MCF 10A (cell line): ENCODE measurements around the gene ADAMTS14. TPM values are rescaled to one million over a fixed set of nuclear protein-coding genes. Genes with fewer than 3 reads are reported as not detected.

Experiments
- BruUV-seq: library from RNA; stranded (reverse); fragments of 400-500 nt; replicated peaks from 2 replicates; lab custom pipeline; 2021; lab: Mats Ljungman, UMichigan
- CTCF ChIA-PET: fragments of 300-600 bp; sonication (Branson Sonifier 250); formaldehyde crosslinking; extraction: SDS; loops from one replicate; lab custom pipeline; 2021; ENCODE audit warnings: antibody characterized with exemption, inconsistent platforms; lab: Yijun Ruan, JAX
- POLR2A ChIA-PET: fragments of 300-600, 350-650 bp; sonication (Branson Sonifier 250); formaldehyde crosslinking; extraction: SDS; loops from one replicate; lab custom pipeline; 2020; ENCODE audit warnings: antibody characterized with exemption, inconsistent platforms; lab: Yijun Ruan, JAX
- DNase-seq: peaks from one replicate; pipeline ENCODE4 v3.0.0-alpha.2; 2018; ENCODE audit not compliant: unreplicated experiment
- H3K27ac Mint-ChIP-seq: one replicate; pipeline ENCODE4 v1.8.0; 2022; ENCODE audit warnings: mild to moderate bottlenecking, low read depth, mixed read lengths; ENCODE audit not compliant: unreplicated experiment
- H3K27me3 Mint-ChIP-seq: one replicate; pipeline ENCODE4 v1.8.0; 2022; ENCODE audit warnings: mixed read lengths; ENCODE audit not compliant: insufficient read depth, unreplicated experiment
- H3K36me3 Mint-ChIP-seq: one replicate; pipeline ENCODE4 v1.8.0; 2022; ENCODE audit warnings: mild to moderate bottlenecking, moderate library complexity, mixed read lengths; ENCODE audit not compliant: insufficient read depth, unreplicated experiment
- H3K4me1 Mint-ChIP-seq: one replicate; pipeline ENCODE4 v1.8.0; 2022; ENCODE audit warnings: mixed read lengths; ENCODE audit not compliant: insufficient read depth, unreplicated experiment
- H3K4me3 Mint-ChIP-seq: one replicate; pipeline ENCODE4 v1.8.0; 2022; ENCODE audit warnings: mild to moderate bottlenecking, moderate library complexity, mixed read lengths; ENCODE audit not compliant: unreplicated experiment
- H3K9me3 Mint-ChIP-seq: one replicate; pipeline ENCODE4 v1.8.0; 2022; ENCODE audit warnings: mixed read lengths; ENCODE audit not compliant: unreplicated experiment
- intact Hi-C: fragments of 100-400 bp; cut with micrococcal nuclease; formaldehyde crosslinking; loops from 2 replicates; pipeline ENCODE4 v1.14.1; 2022
- total RNA-seq: library from RNA; stranded (reverse); gene quantifications from 2 replicates; pipeline ENCODE4 v1.2.3, GENCODE V29; 2022
- TF ChIP-seq, protein P1 (sequence below): fragments of 200-600 bp; IDR thresholded peaks from one replicate; pipeline ENCODE4 v1.8.0; 2022; ENCODE audit warnings: antibody characterized with exemption, mild to moderate bottlenecking; ENCODE audit not compliant: unreplicated experiment

The ADAMTS14 gene
- total RNA-seq, 1 experiment from 2014 or later, result not detected

DNA sequence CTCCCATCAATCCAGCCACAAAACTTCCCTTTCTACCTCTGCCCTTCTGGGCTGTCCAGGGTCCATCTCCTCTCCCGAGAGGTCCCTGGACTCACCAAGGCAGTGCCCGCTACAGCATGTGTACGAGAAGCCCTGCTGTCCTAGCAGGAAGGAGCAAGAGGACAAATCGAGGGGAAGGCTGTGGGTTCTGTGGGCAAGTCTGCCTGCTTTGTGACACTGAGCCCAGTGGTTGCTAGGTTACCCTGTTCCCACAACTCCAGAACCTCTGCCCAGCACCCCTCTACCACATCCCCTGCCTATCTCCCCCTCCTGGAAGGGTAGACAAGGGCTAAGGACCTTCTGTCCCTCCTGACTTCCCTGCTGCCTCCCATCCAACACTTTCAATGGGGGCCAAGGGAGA is 112.9 kb downstream of the ADAMTS14 start, which contains the start of gene TBATA:
Gene TBATA (minus strand): TSS at position 188 of the 400 bp plus-strand sequence. CDS start 1,998 bp downstream, outside the sequence.
- no peaks in the 10 kb centered on the region for H3K9me3 Mint-ChIP-seq
- intact Hi-C loops, result no loop called here
- no peak within 1 kb of the TSS for H3K4me3 Mint-ChIP-seq
- H3K27me3 Mint-ChIP-seq, result peaks cover 13% of the 10 kb centered on the region
- DNase-seq, result no peak
- no TSS peak for BruUV-seq
- H3K27ac Mint-ChIP-seq, result no peak within 1 kb of the TSS
- CTCF ChIA-PET, result no interaction called here
- POLR2A ChIA-PET, result no interaction called here
- no peaks in the 10 kb centered on the region for H3K36me3 Mint-ChIP-seq
- TF ChIP-seq, protein P1, sequence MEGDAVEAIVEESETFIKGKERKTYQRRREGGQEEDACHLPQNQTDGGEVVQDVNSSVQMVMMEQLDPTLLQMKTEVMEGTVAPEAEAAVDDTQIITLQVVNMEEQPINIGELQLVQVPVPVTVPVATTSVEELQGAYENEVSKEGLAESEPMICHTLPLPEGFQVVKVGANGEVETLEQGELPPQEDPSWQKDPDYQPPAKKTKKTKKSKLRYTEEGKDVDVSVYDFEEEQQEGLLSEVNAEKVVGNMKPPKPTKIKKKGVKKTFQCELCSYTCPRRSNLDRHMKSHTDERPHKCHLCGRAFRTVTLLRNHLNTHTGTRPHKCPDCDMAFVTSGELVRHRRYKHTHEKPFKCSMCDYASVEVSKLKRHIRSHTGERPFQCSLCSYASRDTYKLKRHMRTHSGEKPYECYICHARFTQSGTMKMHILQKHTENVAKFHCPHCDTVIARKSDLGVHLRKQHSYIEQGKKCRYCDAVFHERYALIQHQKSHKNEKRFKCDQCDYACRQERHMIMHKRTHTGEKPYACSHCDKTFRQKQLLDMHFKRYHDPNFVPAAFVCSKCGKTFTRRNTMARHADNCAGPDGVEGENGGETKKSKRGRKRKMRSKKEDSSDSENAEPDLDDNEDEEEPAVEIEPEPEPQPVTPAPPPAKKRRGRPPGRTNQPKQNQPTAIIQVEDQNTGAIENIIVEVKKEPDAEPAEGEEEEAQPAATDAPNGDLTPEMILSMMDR, result no peak
- peaks cover 7% of the 10 kb centered on the region for H3K4me1 Mint-ChIP-seq

DNA sequence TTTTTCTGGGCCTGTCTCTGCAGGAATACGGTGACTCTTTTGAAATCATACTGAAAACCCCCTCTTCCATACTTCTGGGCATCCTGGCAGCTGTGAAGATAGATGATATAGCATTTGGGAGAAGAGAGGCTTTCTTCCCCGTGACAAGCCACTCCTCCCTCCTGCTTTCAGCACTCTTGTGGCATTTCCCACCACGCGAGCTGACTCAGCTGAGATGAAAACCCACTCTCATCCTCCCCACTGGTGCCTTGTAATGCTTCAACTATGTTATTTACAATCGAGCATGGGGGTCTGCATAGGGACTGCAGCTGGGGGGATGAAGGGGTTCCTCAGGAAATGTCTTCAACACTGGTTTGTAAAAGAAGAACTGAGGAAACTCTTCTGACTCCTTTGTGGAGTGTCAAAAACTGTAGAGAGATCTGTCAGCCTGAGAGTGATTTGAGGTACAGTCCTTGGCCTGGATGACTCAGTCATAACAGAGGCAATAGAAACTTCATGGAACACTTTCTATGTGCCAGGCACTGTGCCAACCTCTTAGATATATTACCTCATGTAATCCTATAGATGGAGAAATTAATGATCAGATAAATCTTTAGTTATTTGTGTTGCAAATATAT is 114.6 kb downstream of the ADAMTS14 start:
- Mint-ChIP-seq H3K27ac (no peak overlapping the region), H3K36me3 (no peaks in the 10 kb centered on the region), H3K4me3 (no peak overlapping the region), H3K27me3 (peaks cover 13% of the 10 kb centered on the region), H3K4me1 (peaks cover 7% of the 10 kb centered on the region), H3K9me3 (no peaks in the 10 kb centered on the region)
- intact Hi-C loops, result no loop called here
- ChIA-PET CTCF (interaction anchor here (1.1 kb wide), 1 partner anchor 28 kb away, joined by 3 read pairs; no protein-coding TSS in a partner anchor), POLR2A (interaction anchor here (0.6 kb wide), 1 partner anchor 204 kb away, joined by 3 read pairs; no protein-coding TSS in a partner anchor)
- BruUV-seq, result no TSS peak
- TF ChIP-seq, protein P1, result no peak
- DNase-seq, result peak; percentile 86

DNA sequence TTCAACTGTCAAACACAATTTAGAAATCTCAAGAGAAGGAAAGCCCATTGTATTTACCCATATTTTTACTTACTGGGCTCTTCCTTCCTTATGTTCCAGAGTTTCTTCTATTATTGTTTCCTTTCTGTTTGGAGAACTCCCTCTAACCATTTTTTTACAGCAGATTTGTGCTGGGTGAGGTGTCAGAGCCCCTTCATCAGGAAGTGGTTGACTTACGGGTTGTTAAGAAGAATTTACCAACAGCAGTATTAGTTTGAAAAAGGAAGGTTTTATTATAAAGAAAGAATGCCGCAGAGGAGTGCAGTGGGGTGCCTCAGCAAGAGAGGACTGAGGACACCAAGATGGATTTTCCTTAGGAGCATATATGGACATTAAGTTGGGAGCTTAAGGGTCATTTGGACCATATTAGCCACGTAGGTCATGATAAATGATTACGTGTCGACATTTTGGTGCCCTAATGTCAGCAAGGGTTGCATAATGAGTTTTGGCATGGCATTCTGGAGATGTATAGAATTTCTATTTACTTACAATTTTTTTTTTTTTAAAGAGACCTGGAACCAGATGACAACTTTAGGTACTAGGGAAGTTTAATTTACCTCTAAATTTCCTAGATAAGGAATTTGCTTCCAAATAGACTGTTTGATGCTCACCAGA is 119.2 kb downstream of the ADAMTS14 start:
- TF ChIP-seq, protein P1, result no peak
- H3K27ac Mint-ChIP-seq, result no peak overlapping the region
- H3K4me1 Mint-ChIP-seq, result peaks cover 7% of the 10 kb centered on the region
- no TSS peak for BruUV-seq
- ChIA-PET POLR2A (interaction anchor here (1.8 kb wide), 1 partner anchor 16 kb away, joined by 3 read pairs; no protein-coding TSS in a partner anchor), CTCF (no interaction called here)
- no peaks in the 10 kb centered on the region for H3K36me3 Mint-ChIP-seq
- H3K9me3 Mint-ChIP-seq, result no peaks in the 10 kb centered on the region
- DNase-seq, result peak; percentile 67
- peaks cover 13% of the 10 kb centered on the region for H3K27me3 Mint-ChIP-seq
- no peak overlapping the region for H3K4me3 Mint-ChIP-seq
- intact Hi-C loops, result no loop called here

DNA sequence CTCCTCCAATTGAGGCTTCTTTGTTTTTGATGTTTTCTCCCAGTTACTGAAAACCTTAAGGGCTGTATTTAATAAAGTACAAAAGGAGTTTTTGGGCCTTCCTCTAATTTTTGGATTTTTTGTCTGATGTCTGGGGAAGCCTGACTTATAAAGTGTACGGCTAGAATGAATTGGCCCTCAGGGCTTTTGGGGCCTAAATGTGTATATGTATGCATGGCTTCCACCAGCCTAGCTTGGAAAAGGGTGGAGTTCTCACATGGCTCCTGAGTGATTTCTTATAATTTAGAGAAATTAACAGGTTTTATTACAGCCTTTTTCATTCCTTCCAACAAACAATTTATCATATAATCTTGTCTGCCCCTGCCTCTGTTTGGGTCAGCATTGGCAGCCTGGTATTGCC is 123.3 kb downstream of the ADAMTS14 start:
- H3K9me3 Mint-ChIP-seq, result no peaks in the 10 kb centered on the region
- peaks cover 7% of the 10 kb centered on the region for H3K4me1 Mint-ChIP-seq
- H3K27ac Mint-ChIP-seq, result no peak overlapping the region
- DNase-seq, result no peak
- TF ChIP-seq, protein P1, result no peak
- no TSS peak for BruUV-seq
- H3K36me3 Mint-ChIP-seq, result no peaks in the 10 kb centered on the region
- POLR2A ChIA-PET, result no interaction called here
- CTCF ChIA-PET, result no interaction called here
- no peak overlapping the region for H3K4me3 Mint-ChIP-seq
- no peaks in the 10 kb centered on the region for H3K27me3 Mint-ChIP-seq
- intact Hi-C loops, result no loop called here
